ENCODE results near the gene MYRF.

- TF ChIP-seq POLR2A (IDR thresholded peaks at IDR 0.05) (no peak), CTCF (IDR thresholded peaks at IDR 0.05) (no peak)
These were observed 59.4 kb downstream of the MYRF start for GRCh38 chr11:61811831-61812230.
